Superior temporal gyrus (tissue), 1 donor: Measurements from ENCODE around the gene TBXA2R.
A peak's percentile ranks its signal among the peaks of the same experiment; 100 is the strongest.
"Not testable (repeated sequence)": the region's sequence is repeated elsewhere in the genome, so short reads cannot be mapped to it uniquely, and the experiment has no call there.

Source experiments
- DNase-seq: peaks from one replicate; pipeline ENCODE4 v3.0.0-alpha.2; 2016; ENCODE audit errors: extremely low spot score

TBXA2R gene

DNA sequence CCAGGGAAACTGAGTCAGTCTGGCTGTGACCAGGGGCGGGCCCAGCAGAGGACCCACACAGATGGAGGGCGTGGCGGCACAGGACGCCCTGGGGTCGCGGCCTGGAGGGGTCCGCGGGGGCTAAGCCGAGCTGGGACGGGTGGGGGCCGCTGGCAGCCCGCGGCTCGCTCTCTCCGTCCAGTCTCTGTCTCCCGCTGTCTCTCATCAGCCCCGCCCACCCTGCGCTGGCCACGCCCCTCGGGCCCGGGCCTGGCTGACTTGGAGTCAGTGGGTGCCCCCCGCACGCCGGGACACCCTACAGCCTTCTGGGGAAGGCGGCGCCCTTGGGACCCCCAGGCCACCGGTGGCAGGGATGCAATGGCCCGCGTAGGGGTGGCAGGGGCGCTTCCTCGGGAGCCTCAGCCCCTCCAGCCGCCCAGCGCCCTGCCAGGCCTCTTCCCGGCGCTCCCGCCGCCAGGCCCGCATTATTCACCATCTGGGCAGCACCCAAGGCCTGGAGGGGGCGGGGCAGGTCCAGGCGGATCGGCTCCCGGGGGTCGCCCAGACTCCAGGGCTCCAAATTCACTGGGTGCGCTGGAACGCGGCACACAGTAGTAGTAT lies at the start of gene TBXA2R:
Gene TBXA2R, minus strand, starts transcription at position 186 of the 600 bp plus-strand sequence. CDS start 6,241 bp downstream, outside the sequence.
- DNase-seq: no peak

GRCh38 chr19:3656073-3656746 lies 49.5 kb upstream of the TBXA2R start:
- no peak for DNase-seq

DNA sequence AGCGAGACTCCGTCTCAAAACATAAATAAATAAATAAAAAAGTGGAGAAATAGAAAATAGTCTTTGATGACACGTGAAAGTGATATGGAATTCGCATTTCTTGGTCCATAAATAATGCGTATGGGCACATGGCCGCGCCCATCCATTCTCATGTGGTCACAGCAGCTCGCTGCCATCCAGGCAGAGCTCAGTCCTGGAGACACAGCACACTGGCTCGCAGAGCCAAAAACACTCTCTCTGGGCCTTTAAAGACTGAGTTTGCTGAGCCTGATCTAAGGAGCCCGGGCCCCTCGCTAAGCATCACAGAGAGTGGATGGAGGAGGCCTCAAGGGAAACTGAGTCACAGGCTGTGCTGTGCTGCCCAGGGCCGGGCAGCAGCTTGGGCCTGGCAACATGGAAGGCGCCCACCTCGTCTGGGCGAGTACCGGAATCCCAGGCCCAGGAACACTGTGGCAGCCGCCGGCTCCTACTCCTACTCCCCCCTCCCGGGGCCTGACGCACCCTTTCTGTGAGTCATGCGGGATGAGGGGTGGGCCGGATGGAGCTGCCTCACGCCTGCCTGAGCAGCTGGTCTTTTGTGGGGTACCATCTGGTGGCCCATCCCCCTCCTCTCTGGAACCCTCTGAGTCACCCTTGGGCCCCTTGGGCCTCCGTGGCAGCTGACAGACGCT lies 48.9 kb upstream of the TBXA2R start:
- peak; percentile 60 for DNase-seq

- DNase-seq: no peak
Measured at GRCh38 chr19:3653865-3654513, 47.3 kb upstream of the TBXA2R start.

DNA sequence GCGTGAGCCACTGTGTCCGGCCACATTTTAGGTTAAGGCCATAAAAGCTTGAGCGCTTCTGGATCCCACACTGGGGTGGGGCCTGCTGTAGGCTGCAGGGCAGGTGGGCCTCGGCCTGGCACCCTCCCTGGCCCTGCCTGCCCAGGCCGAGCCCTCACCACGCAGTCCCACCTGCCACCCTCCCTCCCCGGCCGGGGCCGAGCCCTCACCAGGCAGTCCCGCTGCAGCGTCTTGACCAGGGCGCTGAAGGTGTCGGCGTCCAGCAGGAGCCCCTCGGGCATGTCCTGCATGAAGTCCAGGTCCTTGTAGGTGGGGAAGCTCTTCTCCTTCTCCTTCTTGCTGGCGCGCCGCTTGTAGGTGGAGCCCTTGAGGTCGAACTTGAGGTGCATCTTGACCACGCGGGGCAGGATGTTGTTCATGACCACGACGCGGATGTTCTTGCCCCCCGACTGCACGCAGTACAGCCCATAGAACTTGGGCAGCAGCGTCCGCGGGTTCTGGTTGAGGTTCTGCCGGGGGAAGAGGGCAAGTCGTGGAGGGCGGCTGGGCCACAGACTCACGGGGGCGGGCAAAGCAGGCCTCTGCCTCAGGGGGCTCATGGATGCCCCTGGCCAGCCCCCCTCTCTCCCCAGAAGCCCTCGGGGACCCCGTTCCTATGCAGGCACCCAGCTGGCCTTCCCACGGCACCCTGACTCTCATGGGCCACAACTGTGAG lies 46.6 kb upstream of the TBXA2R start:
- no peak for DNase-seq

- DNase-seq: no peak
Measured at GRCh38 chr19:3652422-3652821, 45.7 kb upstream of the TBXA2R start.

DNA sequence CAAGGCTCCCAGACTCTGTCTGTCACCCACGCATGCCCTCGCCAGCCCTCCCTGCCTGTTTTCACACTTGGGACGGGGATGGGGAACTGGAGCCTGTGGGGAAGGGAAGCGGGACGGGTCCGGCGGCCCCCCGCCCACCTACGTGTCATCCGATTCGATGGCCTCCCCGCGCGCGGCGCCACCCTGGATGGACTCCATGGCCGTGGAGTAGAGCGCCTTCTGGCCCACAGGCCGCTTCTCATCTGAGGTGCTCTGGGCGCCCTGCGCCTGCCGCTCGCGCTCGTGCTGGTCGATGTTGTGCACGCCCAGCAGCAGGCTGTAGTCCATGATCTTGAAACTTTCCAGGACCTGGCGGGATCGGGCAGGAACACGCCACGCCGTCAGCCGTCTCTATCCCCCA lies 45.0 kb upstream of the TBXA2R start:
- no peak for DNase-seq

DNA sequence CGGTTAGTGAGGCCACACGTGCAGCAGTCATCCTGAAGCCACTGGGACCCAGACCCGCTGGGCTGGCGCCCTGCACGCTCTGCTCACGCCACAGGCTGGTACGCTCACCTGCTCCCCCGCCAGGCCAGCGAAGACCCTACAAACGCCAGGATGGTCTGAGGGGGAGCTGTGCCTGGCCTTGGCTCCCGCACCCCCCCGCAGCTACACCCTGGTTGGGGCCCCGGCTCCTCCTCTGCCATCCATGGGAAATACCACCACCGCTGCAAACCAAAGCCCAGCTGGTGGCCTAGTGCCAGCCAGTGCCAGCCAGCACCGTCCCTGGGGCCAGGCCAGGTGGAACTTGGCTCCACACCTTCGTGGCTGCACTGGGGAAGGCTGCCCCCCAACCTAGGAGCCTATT lies 43.2 kb upstream of the TBXA2R start:
- no peak for DNase-seq

DNA sequence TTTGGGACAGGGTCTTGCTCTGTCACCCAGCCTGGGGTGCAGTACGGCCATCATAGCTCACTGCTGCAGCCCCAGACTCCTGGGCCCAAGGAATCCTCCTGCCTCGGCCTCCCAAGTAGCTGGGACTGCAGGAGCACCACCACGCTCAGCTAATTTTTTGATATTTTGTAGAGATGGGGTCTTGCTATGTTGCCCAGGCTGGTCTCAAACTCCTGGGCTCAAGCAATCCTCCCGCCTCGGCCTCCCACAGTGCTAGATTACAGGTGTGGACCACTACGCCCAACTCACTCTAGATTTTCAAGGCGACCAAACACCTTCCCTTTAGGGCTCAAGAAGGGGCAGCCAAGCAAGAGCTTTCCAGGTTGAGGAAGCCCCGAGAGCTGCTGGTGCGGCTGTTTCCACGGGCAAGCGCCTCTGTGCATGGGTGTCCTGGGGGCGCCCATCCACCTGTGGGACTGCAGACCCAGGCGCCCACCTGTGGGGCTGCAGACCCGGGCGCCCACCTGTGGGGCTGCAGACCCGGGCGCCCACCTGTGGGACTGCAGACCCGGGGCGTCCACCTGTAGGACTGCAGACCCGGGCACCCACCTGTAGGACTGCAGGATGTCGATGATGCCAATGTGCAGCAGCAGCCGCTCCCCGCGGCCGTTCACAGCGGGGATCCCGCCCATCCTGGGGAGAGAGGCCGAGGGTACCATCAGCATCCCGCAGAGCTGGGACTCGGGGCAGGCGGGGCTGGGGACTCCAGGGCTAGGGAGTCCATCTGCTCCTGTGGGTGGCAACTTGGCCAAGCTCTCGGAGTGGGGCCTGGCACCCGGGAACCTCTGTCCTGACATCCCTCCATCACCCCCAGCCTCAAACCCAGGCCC lies 41.6 kb upstream of the TBXA2R start:
- DNase-seq: no peak

DNA sequence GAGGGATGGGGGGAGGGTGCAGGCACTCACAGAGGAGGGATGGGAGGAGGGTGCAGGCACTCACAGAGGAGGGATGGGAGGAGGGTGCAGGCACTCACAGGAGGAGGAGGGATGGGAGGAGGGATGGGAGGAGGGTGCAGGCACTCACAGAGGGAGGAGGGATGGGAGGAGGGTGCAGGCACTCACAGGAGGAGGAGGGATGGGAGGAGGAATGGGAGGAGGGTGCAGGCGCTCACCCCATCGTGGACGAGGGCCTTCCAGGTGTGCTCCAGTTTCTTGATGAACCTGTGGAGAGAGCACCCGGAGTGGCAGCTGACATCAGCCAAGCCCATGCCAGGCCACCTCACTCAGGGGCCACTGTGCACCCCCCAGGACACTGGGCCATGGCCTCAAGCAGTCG lies 40.4 kb upstream of the TBXA2R start:
- DNase-seq: not testable (repeated sequence)

DNA sequence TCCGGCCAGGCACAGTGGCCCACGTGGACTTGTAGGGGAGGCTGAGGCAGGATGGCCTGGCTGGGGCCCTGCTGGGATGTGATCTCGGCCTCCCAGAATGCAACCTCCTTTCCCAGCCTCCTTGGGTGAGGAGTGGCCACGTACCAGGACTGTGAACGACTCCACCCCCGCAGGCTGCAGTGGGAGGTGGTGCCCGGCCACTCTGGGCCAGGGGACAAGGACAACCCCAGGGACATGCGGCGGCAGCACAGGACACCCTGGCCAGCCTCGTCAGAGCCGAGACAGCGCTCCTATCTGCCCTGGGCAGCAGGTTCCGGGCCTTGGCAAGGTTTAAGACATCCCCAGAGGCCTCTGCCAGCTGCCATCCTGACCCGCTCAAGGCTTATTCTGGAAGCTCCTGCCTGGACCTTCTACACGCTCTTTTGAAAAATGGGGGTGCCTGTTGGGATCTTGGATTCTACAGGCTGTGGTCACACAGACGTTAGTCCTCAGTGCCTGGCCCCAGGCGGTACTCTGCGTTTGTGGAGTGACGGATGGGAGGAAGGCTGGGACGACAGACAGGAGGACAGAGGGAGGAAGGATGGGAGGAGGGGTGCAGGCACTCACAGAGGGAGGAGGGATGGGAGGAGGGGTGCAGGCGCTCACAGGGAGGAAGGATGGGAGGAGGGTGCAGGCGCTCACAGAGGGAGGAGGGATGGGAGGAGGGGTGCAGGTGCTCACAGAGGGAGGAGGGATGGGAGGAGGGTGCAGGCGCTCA lies 39.8 kb upstream of the TBXA2R start:
- DNase-seq: no peak

- DNase-seq: no peak
Measured at GRCh38 chr19:3645726-3646125, 39.1 kb upstream of the TBXA2R start.

GRCh38 chr19:3645067-3645396 lies 38.4 kb upstream of the TBXA2R start:
- no peak for DNase-seq

GRCh38 chr19:3644351-3645066 lies 37.8 kb upstream of the TBXA2R start:
- peak; percentile 99 for DNase-seq

DNA sequence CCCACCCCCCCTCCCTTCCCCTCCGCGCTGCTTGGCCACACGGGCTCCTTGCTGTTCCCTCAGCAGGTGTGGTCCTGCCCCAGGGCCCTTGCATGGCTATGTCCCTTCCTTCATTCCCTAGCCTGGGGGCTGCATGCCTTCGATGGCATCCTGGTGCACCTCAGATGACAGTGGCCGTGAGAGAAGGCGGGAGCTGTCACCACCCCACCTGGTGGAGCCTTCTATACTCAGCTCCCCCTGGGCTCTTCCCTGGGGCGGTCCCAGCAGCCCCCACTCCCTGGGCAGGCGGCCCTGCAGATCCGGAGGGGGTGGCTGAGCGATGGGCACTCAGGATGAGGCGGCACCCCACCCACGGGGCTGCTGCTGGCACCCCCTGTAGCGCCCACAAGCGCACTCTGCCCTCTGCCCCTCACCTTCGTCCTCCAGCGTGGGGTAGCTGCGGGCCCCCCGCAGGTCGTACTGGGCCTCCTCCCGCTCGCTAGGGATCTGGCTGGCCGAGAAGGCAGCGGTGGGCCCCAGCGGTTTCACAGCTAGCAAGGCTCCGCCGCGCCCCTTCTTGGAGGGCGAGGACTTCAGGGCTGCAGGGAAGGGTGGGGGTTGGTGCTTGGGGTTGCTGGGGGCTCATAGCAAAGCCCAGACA lies 37.1 kb upstream of the TBXA2R start:
- no peak for DNase-seq

DNA sequence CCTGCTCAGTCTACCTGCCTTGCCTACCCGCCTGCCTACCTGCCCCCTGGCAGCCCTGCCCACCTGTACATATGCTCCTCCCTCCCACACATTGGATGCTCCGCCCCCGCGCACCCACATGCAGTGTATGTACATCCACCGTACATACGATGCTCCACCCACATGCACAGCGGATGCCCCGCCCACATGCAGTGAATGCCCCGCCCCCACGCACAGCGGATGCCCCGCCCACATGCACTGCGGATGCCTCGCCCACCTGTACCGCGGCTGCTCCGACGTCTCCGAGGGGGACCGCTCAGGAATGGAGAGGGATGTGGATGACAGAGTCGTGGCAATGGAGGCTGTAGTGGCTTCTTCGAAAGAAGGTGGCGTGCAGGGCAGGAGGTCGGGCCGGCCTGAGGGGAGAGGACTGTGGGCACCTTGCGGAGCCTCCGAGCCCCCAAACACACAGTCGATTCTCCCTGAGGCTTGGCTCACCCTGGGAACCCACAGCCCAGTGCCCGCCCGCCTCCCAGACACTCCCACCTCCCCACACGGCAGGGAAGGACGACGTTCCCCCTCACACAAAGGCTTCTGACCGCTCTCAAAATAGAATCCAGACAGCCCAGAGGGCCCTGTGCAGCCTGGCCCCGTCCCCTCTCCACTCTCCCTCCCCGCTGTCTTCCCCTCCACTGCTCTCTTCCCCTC lies 36.5 kb upstream of the TBXA2R start:
- no peak for DNase-seq

GRCh38 chr19:3642296-3642695 lies 35.6 kb upstream of the TBXA2R start:
- no peak for DNase-seq

- no peak for DNase-seq
Measured at GRCh38 chr19:3641515-3642269, 35.0 kb upstream of the TBXA2R start.
